ENCODE measurements around the gene GPC1.

The GPC1 gene

GRCh38 chr2:240431661-240432424 lies 3.6 kb upstream of the GPC1 start:
- DNase-seq: no peak

- DNase-seq: no peak
Measured at GRCh38 chr2:240432430-240432819, 3.0 kb upstream of the GPC1 start.

- no peak for DNase-seq
Measured at GRCh38 chr2:240432820-240433801, 2.4 kb upstream of the GPC1 start.

- DNase-seq: peak; percentile 20
Measured at GRCh38 chr2:240433973-240434727, 1.3 kb upstream of the GPC1 start.

GRCh38 chr2:240434728-240435456 lies 571 bp upstream of the GPC1 start:
- peak; percentile 86 for DNase-seq

GRCh38 chr2:240435948-240436682 lies 652 bp downstream of the GPC1 start:
- DNase-seq: peak; percentile 17

GRCh38 chr2:240436683-240437550 lies 1.5 kb downstream of the GPC1 start:
- no peak for DNase-seq

GRCh38 chr2:240437551-240437860 lies 2.0 kb downstream of the GPC1 start:
- no peak for DNase-seq

GRCh38 chr2:240437861-240438809 lies 2.7 kb downstream of the GPC1 start:
- peak; percentile 72 for DNase-seq

- no peak for DNase-seq
Measured at GRCh38 chr2:240438810-240439697, 3.6 kb downstream of the GPC1 start.

- DNase-seq: no peak
Measured at GRCh38 chr2:240439698-240440151, 4.3 kb downstream of the GPC1 start.

GRCh38 chr2:240440251-240440650 lies 4.8 kb downstream of the GPC1 start:
- DNase-seq: no peak

GRCh38 chr2:240440704-240441320 lies 5.3 kb downstream of the GPC1 start:
- DNase-seq: no peak

- no peak for DNase-seq
Measured at GRCh38 chr2:240441326-240441992, 6.0 kb downstream of the GPC1 start.

- DNase-seq: no peak
Measured at GRCh38 chr2:240441993-240442411, 6.5 kb downstream of the GPC1 start.

- no peak for DNase-seq
Measured at GRCh38 chr2:240442891-240443715, 7.6 kb downstream of the GPC1 start.
